K562 (cell line): ENCODE data around the gene DBP. TPM values are rescaled to one million over a fixed set of nuclear protein-coding genes. Genes with fewer than 3 reads are reported as not detected.

Experiments
- DMBX1 ChIP-seq: fragments of 250-450 bp; sonication (Bioruptor Pico); IDR thresholded peaks from 2 replicates; pipeline ENCODE4 v1.8.0; 2022; ENCODE audit warnings: inconsistent platforms, mild to moderate bottlenecking, moderate library complexity, borderline replicate concordance
- FOS ChIP-seq: IDR thresholded peaks from 3 replicates; pipeline ENCODE4 v1.6.1; 2011; ENCODE audit not compliant: insufficient read length; ENCODE audit errors: extremely low read depth
- FUS ChIP-seq: fragments of 200-400 bp; formaldehyde crosslinking; optimal IDR thresholded peaks from 2 replicates; pipeline ENCODE3; 2017; ENCODE audit warnings: low read depth, low read length
- GTF2A2 ChIP-seq: IDR thresholded peaks from 2 replicates; pipeline ENCODE4 v1.6.1; 2016; ENCODE audit warnings: mild to moderate bottlenecking, missing genetic modification characterization, missing compliant biosample characterization
- HNRNPL ChIP-seq: fragments of 200-400 bp; formaldehyde crosslinking; IDR thresholded peaks from 2 replicates; pipeline ENCODE4 v1.6.1; 2017; ENCODE audit warnings: low read depth, mild to moderate bottlenecking, low read length
- KLF6 ChIP-seq: fragments of 250-450 bp; sonication (Bioruptor Pico); IDR thresholded peaks from 2 replicates; pipeline ENCODE4 v1.4.0; 2020; ENCODE audit warnings: mild to moderate bottlenecking, moderate library complexity, borderline replicate concordance
- MAZ ChIP-seq, 2 experiments: fragments of 450-650 bp in 1 of 2; sonication (generic) in 1 of 2; formaldehyde crosslinking; IDR thresholded peaks in 1 of 2; conservative IDR thresholded peaks in 1 of 2; 2 replicates each; pipeline versions ENCODE4 v1.4.0 to v1.5.0; 2020; ENCODE audit warnings: mild to moderate bottlenecking in 1 of 2, missing genetic modification reagents in 1 of 2
- MCM3 ChIP-seq: fragments of 450-650 bp; IDR thresholded peaks from 2 replicates; pipeline ENCODE4 v1.6.1; 2016
- MYBL2 ChIP-seq, 2 experiments: fragments of 450-650 bp in 1 of 2; sonication (generic) in 1 of 2; formaldehyde crosslinking in 1 of 2; IDR thresholded peaks; 2 replicates each; pipeline versions ENCODE4 v1.6.1 to v1.8.1; 2017 to 2022; ENCODE audit warnings: borderline replicate concordance in 1 of 2, inconsistent platforms in 1 of 2, low read depth in 1 of 2, mild to moderate bottlenecking in 1 of 2, missing genetic modification reagents in 1 of 2, moderate library complexity in 1 of 2
- NFYB ChIP-seq: IDR thresholded peaks from 2 replicates; pipeline ENCODE4 v1.6.1; 2011; ENCODE audit warnings: mild to moderate bottlenecking, moderate library complexity; ENCODE audit not compliant: insufficient read length; ENCODE audit errors: extremely low read depth
- NR3C1 ChIP-seq: sonication (generic); formaldehyde crosslinking; IDR thresholded peaks from 2 replicates; pipeline ENCODE4 v1.8.1; 2022; ENCODE audit warnings: missing genetic modification reagents
- PCBP2 ChIP-seq: fragments of 200-400 bp; formaldehyde crosslinking; IDR thresholded peaks from 2 replicates; pipeline ENCODE4 v1.6.1; 2018; ENCODE audit warnings: low read length, low read depth, mild to moderate bottlenecking, moderate library complexity; ENCODE audit not compliant: poor library complexity, severe bottlenecking
- POU5F1 ChIP-seq: fragments of 150-350 bp; IDR thresholded peaks from 2 replicates; pipeline ENCODE4 v1.6.1; 2014; ENCODE audit warnings: borderline replicate concordance, low read length, low read depth, mild to moderate bottlenecking; ENCODE audit not compliant: partially characterized antibody
- PPARD ChIP-seq: fragments of 250-450 bp; sonication (Bioruptor Pico); IDR thresholded peaks from 2 replicates; pipeline ENCODE4 v1.8.0; 2022; ENCODE audit warnings: inconsistent platforms, mild to moderate bottlenecking, moderate library complexity
- RBM34 ChIP-seq: fragments of 200-400 bp; formaldehyde crosslinking; IDR thresholded peaks from 2 replicates; pipeline ENCODE4 v1.6.1; 2018; ENCODE audit warnings: low read length, borderline replicate concordance; ENCODE audit not compliant: insufficient read depth
- SAP30 ChIP-seq: fragments of 200-600 bp; sonication (generic); IDR thresholded peaks from 2 replicates; pipeline ENCODE4 v1.6.1; 2012; ENCODE audit warnings: borderline replicate concordance, low read depth, mild to moderate bottlenecking, moderate library complexity, low read length, control low read depth, inconsistent platforms; ENCODE audit not compliant: insufficient read depth, poor library complexity, severe bottlenecking
- TAL1 ChIP-seq: fragments of 450-650 bp; IDR thresholded peaks from 2 replicates; pipeline ENCODE4 v1.6.1; 2016; ENCODE audit warnings: mild to moderate bottlenecking
- ZNF175 ChIP-seq: fragments of 200-800 bp; sonication (Bioruptor generic); IDR thresholded peaks from 2 replicates; pipeline ENCODE4 v1.6.1; 2016; ENCODE audit warnings: low read depth, mild to moderate bottlenecking, missing genetic modification characterization, missing compliant biosample characterization
- polyA plus RNA-seq, 8 experiments: library from polyadenylated mRNA; depleted of rRNA in 4 of 8; stranded (reverse) in 5 of 8; unstranded in 3 of 8; fragments of >200 nt; fragmentation: Nextera tagmentation in 2 of 8; fragmentation: Illumina TruSeq in 1 of 8; extraction: Ambion mirVana in 2 of 8; extraction: Trizol in 1 of 8; gene quantifications; 2 replicates each; pipeline versions ENCODE4 v1.2.1 to v1.2.3, GENCODE V29; 2011 to 2014; ENCODE audit warnings: inconsistent platforms in 1 of 8, missing spikeins in 1 of 8
- total RNA-seq, 7 experiments: library from RNA; depleted of rRNA in 6 of 7; stranded (reverse); fragments of >200 nt in 6 of 7; fragmentation: Illumina TruSeq in 2 of 7; extraction: Trizol in 2 of 7; gene quantifications; 2 replicates each; pipeline versions ENCODE4 v1.2.1 to v1.2.3, GENCODE V29; 2011 to 2021; ENCODE audit warnings: low replicate concordance in 1 of 7
- TF ChIP-seq, protein P1 (sequence below), 3 experiments: IDR thresholded peaks in 2 of 3; conservative IDR thresholded peaks in 1 of 3; 2 replicates each; pipeline ENCODE4 v1.5.1; 2011 to 2012; ENCODE audit warnings: low read length in 3 of 3, mild to moderate bottlenecking in 3 of 3, control low read depth in 2 of 3, improper control_type of control experiment in 1 of 3, inconsistent platforms in 1 of 3, low read depth in 1 of 3, mixed read lengths in 1 of 3, moderate library complexity in 1 of 3; ENCODE audit not compliant: insufficient read depth in 2 of 3
- TF ChIP-seq, protein P2 (sequence below): fragments of 250-450 bp; sonication (Bioruptor Pico); IDR thresholded peaks from 2 replicates; pipeline ENCODE4 v1.8.0; 2022; ENCODE audit warnings: inconsistent platforms, mild to moderate bottlenecking, moderate library complexity, borderline replicate concordance
- TF ChIP-seq, protein P3 (sequence below): sonication (generic); formaldehyde crosslinking; IDR thresholded peaks from 2 replicates; pipeline ENCODE4 v1.9.0; 2022; ENCODE audit warnings: mild to moderate bottlenecking, missing genetic modification reagents
- TF ChIP-seq, protein P4 (sequence below): sonication (generic); formaldehyde crosslinking; IDR thresholded peaks from 2 replicates; pipeline ENCODE4 v1.8.0; 2022; ENCODE audit warnings: mild to moderate bottlenecking, low read depth, missing genetic modification reagents

The DBP gene
- total and polyA plus RNA-seq, 9 of the 15 experiments (the other 6 are each of a cell fraction or from before 2014, with no cell fraction given): 0.25 to 5.5 (median 1.8) TPM

DNA sequence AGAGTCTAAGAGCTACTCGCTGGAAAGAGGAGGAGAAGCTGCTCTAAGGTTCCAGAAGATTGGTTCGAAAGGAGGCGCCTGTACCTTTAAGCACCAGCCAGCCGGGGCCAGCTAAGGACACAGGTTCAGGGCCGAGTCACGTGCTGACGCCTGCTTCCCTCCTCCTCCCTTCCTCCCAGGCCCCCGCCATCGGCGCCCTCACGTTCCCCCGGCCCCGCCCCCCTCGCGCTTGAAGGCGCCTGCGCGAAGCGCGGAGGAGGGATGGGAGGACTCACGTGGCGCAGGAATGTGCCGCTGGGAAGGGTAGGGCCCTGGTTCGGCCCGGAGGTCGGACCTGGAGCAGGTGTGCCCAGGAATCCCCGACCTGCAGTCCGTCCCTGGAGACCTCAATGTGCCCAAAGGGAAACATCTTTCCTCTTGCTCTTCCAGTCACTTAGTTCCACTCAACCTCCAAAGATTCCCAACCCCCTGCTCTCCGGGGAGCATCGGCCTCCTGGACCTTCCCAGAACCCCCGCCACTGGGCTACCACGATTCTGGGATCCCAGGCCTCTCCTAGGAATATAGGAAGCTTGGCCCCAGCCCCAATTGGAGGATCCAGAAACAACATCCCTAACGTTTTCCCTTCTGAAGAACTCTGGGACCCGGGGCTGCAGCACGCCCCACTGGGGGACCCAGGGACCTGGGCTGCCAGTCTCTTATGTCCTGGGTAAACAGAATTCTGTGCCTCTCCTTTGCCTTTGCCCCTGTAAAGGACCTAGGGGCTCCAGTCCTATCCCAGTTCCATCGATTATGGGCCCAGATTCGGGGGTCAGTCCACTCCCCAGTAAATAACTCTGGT is 2.5 kb downstream of the DBP start (continued):
- TF ChIP-seq, protein P1, sequence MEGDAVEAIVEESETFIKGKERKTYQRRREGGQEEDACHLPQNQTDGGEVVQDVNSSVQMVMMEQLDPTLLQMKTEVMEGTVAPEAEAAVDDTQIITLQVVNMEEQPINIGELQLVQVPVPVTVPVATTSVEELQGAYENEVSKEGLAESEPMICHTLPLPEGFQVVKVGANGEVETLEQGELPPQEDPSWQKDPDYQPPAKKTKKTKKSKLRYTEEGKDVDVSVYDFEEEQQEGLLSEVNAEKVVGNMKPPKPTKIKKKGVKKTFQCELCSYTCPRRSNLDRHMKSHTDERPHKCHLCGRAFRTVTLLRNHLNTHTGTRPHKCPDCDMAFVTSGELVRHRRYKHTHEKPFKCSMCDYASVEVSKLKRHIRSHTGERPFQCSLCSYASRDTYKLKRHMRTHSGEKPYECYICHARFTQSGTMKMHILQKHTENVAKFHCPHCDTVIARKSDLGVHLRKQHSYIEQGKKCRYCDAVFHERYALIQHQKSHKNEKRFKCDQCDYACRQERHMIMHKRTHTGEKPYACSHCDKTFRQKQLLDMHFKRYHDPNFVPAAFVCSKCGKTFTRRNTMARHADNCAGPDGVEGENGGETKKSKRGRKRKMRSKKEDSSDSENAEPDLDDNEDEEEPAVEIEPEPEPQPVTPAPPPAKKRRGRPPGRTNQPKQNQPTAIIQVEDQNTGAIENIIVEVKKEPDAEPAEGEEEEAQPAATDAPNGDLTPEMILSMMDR (IDR thresholded peaks at IDR 0.05 in 2 of 3, conservative IDR thresholded peaks at IDR 0.05 in 1 of 3; ENCODE audit: insufficient read depth in 2 of 3, low read depth in 1 of 3, low read length in 3 of 3): no peak
- no peak for TF ChIP-seq SAP30
- TF ChIP-seq FUS: no peak
- TF ChIP-seq KLF6 (CRISPR knock-in tag): no peak; the same call in 1 of the 2 replicates
- TF ChIP-seq HNRNPL: no peak
- no peak for TF ChIP-seq TAL1
- no peak for TF ChIP-seq FOS
- TF ChIP-seq MYBL2 (IDR thresholded peaks at IDR 0.05; ENCODE audit: low read depth): no peak
- TF ChIP-seq MYBL2 (CRISPR knock-in tag; IDR thresholded peaks at IDR 0.05; ENCODE audit: borderline replicate concordance): no peak
- no peak for TF ChIP-seq NFYB
- no peak for TF ChIP-seq NR3C1 (CRISPR knock-in tag)
- TF ChIP-seq, protein P2, sequence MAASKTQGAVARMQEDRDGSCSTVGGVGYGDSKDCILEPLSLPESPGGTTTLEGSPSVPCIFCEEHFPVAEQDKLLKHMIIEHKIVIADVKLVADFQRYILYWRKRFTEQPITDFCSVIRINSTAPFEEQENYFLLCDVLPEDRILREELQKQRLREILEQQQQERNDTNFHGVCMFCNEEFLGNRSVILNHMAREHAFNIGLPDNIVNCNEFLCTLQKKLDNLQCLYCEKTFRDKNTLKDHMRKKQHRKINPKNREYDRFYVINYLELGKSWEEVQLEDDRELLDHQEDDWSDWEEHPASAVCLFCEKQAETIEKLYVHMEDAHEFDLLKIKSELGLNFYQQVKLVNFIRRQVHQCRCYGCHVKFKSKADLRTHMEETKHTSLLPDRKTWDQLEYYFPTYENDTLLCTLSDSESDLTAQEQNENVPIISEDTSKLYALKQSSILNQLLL (CRISPR knock-in tag): no peak
- TF ChIP-seq PCBP2: no peak
- TF ChIP-seq MCM3: no peak
- TF ChIP-seq, protein P3, sequence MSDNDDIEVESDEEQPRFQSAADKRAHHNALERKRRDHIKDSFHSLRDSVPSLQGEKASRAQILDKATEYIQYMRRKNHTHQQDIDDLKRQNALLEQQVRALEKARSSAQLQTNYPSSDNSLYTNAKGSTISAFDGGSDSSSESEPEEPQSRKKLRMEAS (CRISPR knock-in tag): peak; percentile 80; the same call in 1 of the 2 replicates
- TF ChIP-seq, protein P4, sequence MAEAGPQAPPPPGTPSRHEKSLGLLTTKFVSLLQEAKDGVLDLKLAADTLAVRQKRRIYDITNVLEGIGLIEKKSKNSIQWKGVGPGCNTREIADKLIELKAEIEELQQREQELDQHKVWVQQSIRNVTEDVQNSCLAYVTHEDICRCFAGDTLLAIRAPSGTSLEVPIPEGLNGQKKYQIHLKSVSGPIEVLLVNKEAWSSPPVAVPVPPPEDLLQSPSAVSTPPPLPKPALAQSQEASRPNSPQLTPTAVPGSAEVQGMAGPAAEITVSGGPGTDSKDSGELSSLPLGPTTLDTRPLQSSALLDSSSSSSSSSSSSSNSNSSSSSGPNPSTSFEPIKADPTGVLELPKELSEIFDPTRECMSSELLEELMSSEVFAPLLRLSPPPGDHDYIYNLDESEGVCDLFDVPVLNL (CRISPR knock-in tag): no peak
- TF ChIP-seq PPARD: no peak
- TF ChIP-seq RBM34: no peak
- no peak for TF ChIP-seq POU5F1
- TF ChIP-seq ZNF175 (CRISPR knock-in tag): no peak
- TF ChIP-seq GTF2A2: no peak
- no peak for TF ChIP-seq DMBX1
- peak; percentile 96 to 99 for TF ChIP-seq MAZ (CRISPR knock-in tag; conservative IDR thresholded peaks at IDR 0.05 in 1 of 2, IDR thresholded peaks at IDR 0.05 in 1 of 2)
